ENCODE results near the gene FOXJ2.
"Not testable (repeated sequence)": the region's sequence is repeated elsewhere in the genome, so short reads cannot be mapped to it uniquely, and the experiment has no call there.

Gene FOXJ2

GRCh38 chr12:8089277-8089676 is 56.8 kb downstream of the FOXJ2 start:
- not testable (repeated sequence) for DNase-seq (ENCODE audit: low read depth); H3K9ac ChIP-seq (ENCODE audit: low read length); H3K4me3 ChIP-seq (ENCODE audit: low read length); H3K4me1 ChIP-seq (ENCODE audit: control insufficient read depth, insufficient read depth, low read length); H3K27me3 ChIP-seq (replicated peaks; ENCODE audit: control insufficient read depth, insufficient read depth, low read length); H3K9me3 ChIP-seq (ENCODE audit: control insufficient read depth, low read length)
- H3K36me3 ChIP-seq (ENCODE audit: control insufficient read depth, insufficient read depth, low read length, severe bottlenecking): peaks cover 48% of the 10 kb centered on the region

- no peak overlapping the region for H3K4me3 ChIP-seq (ENCODE audit: low read length)
- H3K9me3 ChIP-seq (ENCODE audit: control insufficient read depth, low read length): no peaks in the 10 kb centered on the region
- H3K36me3 ChIP-seq (ENCODE audit: control insufficient read depth, insufficient read depth, low read length, severe bottlenecking): peaks cover 52% of the 10 kb centered on the region
- DNase-seq (ENCODE audit: low read depth): no peak
- no peak overlapping the region for H3K9ac ChIP-seq (ENCODE audit: low read length)
- H3K27me3 ChIP-seq (replicated peaks; ENCODE audit: control insufficient read depth, insufficient read depth, low read length): no peaks in the 10 kb centered on the region
- H3K4me1 ChIP-seq (ENCODE audit: control insufficient read depth, insufficient read depth, low read length): no peaks in the 10 kb centered on the region
Measured at GRCh38 chr12:8089716-8090115, 57.2 kb downstream of the FOXJ2 start.

- no peak for DNase-seq (ENCODE audit: low read depth)
- no peak overlapping the region for H3K4me3 ChIP-seq (ENCODE audit: low read length)
- no peak overlapping the region for H3K9ac ChIP-seq (ENCODE audit: low read length)
- H3K27me3 ChIP-seq (replicated peaks; ENCODE audit: control insufficient read depth, insufficient read depth, low read length): no peaks in the 10 kb centered on the region
- H3K36me3 ChIP-seq (ENCODE audit: control insufficient read depth, insufficient read depth, low read length, severe bottlenecking): peaks cover 83% of the 10 kb centered on the region
- H3K4me1 ChIP-seq (ENCODE audit: control insufficient read depth, insufficient read depth, low read length): peaks cover 15% of the 10 kb centered on the region
- H3K9me3 ChIP-seq (ENCODE audit: control insufficient read depth, low read length): no peaks in the 10 kb centered on the region
Measured at GRCh38 chr12:8093291-8093690, 60.8 kb downstream of the FOXJ2 start.

GRCh38 chr12:8096281-8096915 is 63.9 kb downstream of the FOXJ2 start:
- Histone ChIP-seq H3K4me3 (ENCODE audit: low read length) (no peak overlapping the region), H3K36me3 (ENCODE audit: control insufficient read depth, insufficient read depth, low read length, severe bottlenecking) (peaks cover 64% of the 10 kb centered on the region), H3K4me1 (ENCODE audit: control insufficient read depth, insufficient read depth, low read length) (peaks cover 15% of the 10 kb centered on the region), H3K9ac (ENCODE audit: low read length) (no peak overlapping the region), H3K27me3 (replicated peaks; ENCODE audit: control insufficient read depth, insufficient read depth, low read length) (no peaks in the 10 kb centered on the region), H3K9me3 (ENCODE audit: control insufficient read depth, low read length) (no peaks in the 10 kb centered on the region)
- no peak for DNase-seq (ENCODE audit: low read depth)

GRCh38 chr12:8099235-8099634 is 66.7 kb downstream of the FOXJ2 start:
- Histone ChIP-seq H3K36me3 (ENCODE audit: control insufficient read depth, insufficient read depth, low read length, severe bottlenecking) (peaks cover 36% of the 10 kb centered on the region), H3K4me1 (ENCODE audit: control insufficient read depth, insufficient read depth, low read length) (peaks cover 15% of the 10 kb centered on the region)

More at GRCh38 chr12:8099235-8099634, 66.7 kb downstream of the FOXJ2 start:
- H3K4me3 ChIP-seq (ENCODE audit: low read length): no peak overlapping the region
- no peak for DNase-seq (ENCODE audit: low read depth)
- peaks cover 3% of the 10 kb centered on the region for H3K9me3 ChIP-seq (ENCODE audit: control insufficient read depth, low read length)
- H3K27me3 ChIP-seq (replicated peaks; ENCODE audit: control insufficient read depth, insufficient read depth, low read length): no peaks in the 10 kb centered on the region
- H3K9ac ChIP-seq (ENCODE audit: low read length): no peak overlapping the region

Data from adipocyte (in vitro differentiated cells).